CD14-positive monocyte (primary cell): ENCODE results near the gene LIPE. TPM values are rescaled to one million over a fixed set of nuclear protein-coding genes. Genes with fewer than 3 reads are reported as not detected.

Source experiments
- DNase-seq, 3 donors: peaks; one replicate each; pipeline ENCODE4 v3.0.0-alpha.2; 2011 to 2022
- H2AFZ ChIP-seq: 2 replicates; pipeline ENCODE4 v1.6.0; 2012; ENCODE audit warnings: mild to moderate bottlenecking, low read depth, low read length, inconsistent platforms; ENCODE audit not compliant: insufficient read depth, poor library complexity, severe bottlenecking
- H3K27ac ChIP-seq, 2 donors: 1 replicate in 1 of 2; 2 replicates in 1 of 2; pipeline ENCODE4 v1.5.1; 2012 to 2013; ENCODE audit warnings: low read length in 2 of 2, control low read depth in 1 of 2, inconsistent platforms in 1 of 2, low read depth in 1 of 2, mild to moderate bottlenecking in 1 of 2
- H3K27me3 ChIP-seq, 2 donors: one replicate each; pipeline versions ENCODE4 v1.6.0 to v1.6.1; 2011 to 2013; ENCODE audit warnings: low read length in 2 of 2; ENCODE audit not compliant: control insufficient read depth in 2 of 2, insufficient read depth in 2 of 2
- H3K36me3 ChIP-seq, 2 donors: replicated peaks in 1 of 2; 1 replicate in 1 of 2; 2 replicates in 1 of 2; pipeline versions ENCODE4 v1.5.1 to v1.6.1; 2012 to 2013; ENCODE audit warnings: low read length in 2 of 2, control low read depth in 1 of 2, inconsistent platforms in 1 of 2, mild to moderate bottlenecking in 1 of 2; ENCODE audit not compliant: insufficient read depth in 2 of 2, control insufficient read depth in 1 of 2
- H3K4me1 ChIP-seq, 2 donors: 1 replicate in 1 of 2; 2 replicates in 1 of 2; pipeline versions ENCODE4 v1.5.1 to v1.6.1; 2012 to 2013; ENCODE audit warnings: low read length in 2 of 2, control low read depth in 1 of 2, inconsistent platforms in 1 of 2, mild to moderate bottlenecking in 1 of 2, moderate library complexity in 1 of 2; ENCODE audit not compliant: insufficient read depth in 2 of 2, control insufficient read depth in 1 of 2
- H3K4me2 ChIP-seq: replicated peaks from 2 replicates; pipeline ENCODE3; 2012; ENCODE audit warnings: low read length, moderate library complexity, mild to moderate bottlenecking; ENCODE audit not compliant: poor library complexity, severe bottlenecking; ENCODE audit errors: extremely low read depth
- H3K4me3 ChIP-seq, 3 experiments: fragments of 200-600 bp in 1 of 3; sonication (generic) in 1 of 3; replicated peaks in 1 of 3; 1 replicate in 2 of 3; 2 replicates in 1 of 3; pipeline ENCODE4 v1.5.1; 2011 to 2013; ENCODE audit warnings: low read length in 3 of 3, mild to moderate bottlenecking in 3 of 3, control low read depth in 2 of 3, low read depth in 2 of 3, inconsistent platforms in 1 of 3, moderate library complexity in 1 of 3
- H3K79me2 ChIP-seq: 2 replicates; pipeline ENCODE4 v1.6.0; 2012; ENCODE audit warnings: mild to moderate bottlenecking, control low read depth, inconsistent platforms, low read length, moderate library complexity; ENCODE audit not compliant: insufficient read depth
- H3K9ac ChIP-seq: 2 replicates; pipeline ENCODE4 v1.6.0; 2017; ENCODE audit warnings: low read length, mild to moderate bottlenecking; ENCODE audit not compliant: insufficient read depth, poor library complexity, severe bottlenecking
- H3K9me3 ChIP-seq, 2 donors: replicated peaks in 1 of 2; 1 replicate in 1 of 2; 2 replicates in 1 of 2; pipeline versions ENCODE4 v1.5.1 to v1.6.1; 2012 to 2013; ENCODE audit warnings: low read length in 2 of 2, control low read depth in 1 of 2; ENCODE audit not compliant: control insufficient read depth in 1 of 2, insufficient read depth in 1 of 2
- H4K20me1 ChIP-seq: 2 replicates; pipeline ENCODE4 v1.6.0; 2012; ENCODE audit warnings: mild to moderate bottlenecking, low read length, control low read depth, moderate library complexity; ENCODE audit not compliant: insufficient read depth
- H3K27ac Mint-ChIP-seq, 7 donors: one replicate each; pipeline ENCODE4 v1.8.0; 2020; ENCODE audit warnings: mild to moderate bottlenecking in 7 of 7, mixed read lengths in 7 of 7, moderate library complexity in 6 of 7, inconsistent platforms in 2 of 7
- H3K27me3 Mint-ChIP-seq, 3 donors: one replicate each; pipeline ENCODE4 v1.8.0; 2021 to 2022; ENCODE audit warnings: low read depth in 3 of 3, mild to moderate bottlenecking in 3 of 3, mixed read lengths in 3 of 3, moderate library complexity in 3 of 3, inconsistent platforms in 1 of 3
- H3K36me3 Mint-ChIP-seq, 2 donors: one replicate each; pipeline ENCODE4 v1.8.0; 2020; ENCODE audit warnings: mixed read lengths in 2 of 2, inconsistent platforms in 1 of 2, mild to moderate bottlenecking in 1 of 2
- H3K4me1 Mint-ChIP-seq: one replicate; pipeline ENCODE4 v1.8.0; 2020; ENCODE audit warnings: mild to moderate bottlenecking, mixed read lengths
- H3K4me3 Mint-ChIP-seq, 2 donors: one replicate each; pipeline ENCODE4 v1.8.0; 2020; ENCODE audit warnings: mild to moderate bottlenecking in 2 of 2, mixed read lengths in 2 of 2, moderate library complexity in 1 of 2
- H3K9me3 Mint-ChIP-seq, 7 donors: one replicate each; pipeline ENCODE4 v1.8.0; 2020 to 2022; ENCODE audit warnings: mixed read lengths in 7 of 7, mild to moderate bottlenecking in 6 of 7, moderate library complexity in 6 of 7, inconsistent platforms in 2 of 7
- WGBS: methylation state at CpG from one replicate; pipeline ENCODE4 v1.1.5; 2013; ENCODE audit warnings: missing lambda C conversion rate; ENCODE audit not compliant: insufficient coverage; 5-methylcytosine and 5-hydroxymethylcytosine counted together
- intact Hi-C, 2 donors: fragments of 100-400 bp; cut with micrococcal nuclease; formaldehyde crosslinking; loops; one replicate each; pipeline versions ENCODE4 v1.15.0 to v1.15.1; 2023
- polyA plus RNA-seq, 3 donors: library from polyadenylated mRNA; depleted of rRNA in 1 of 3; unstranded in 2 of 3; stranded (reverse) in 1 of 3; fragments of 300-500 nt in 2 of 3; fragments of >200 nt in 1 of 3; fragmentation: Illumina TruSeq in 2 of 3; gene quantifications; 1 replicate in 2 of 3; 2 replicates in 1 of 3; pipeline ENCODE4 v1.2.3, GENCODE V29; 2012 to 2021
- TF ChIP-seq, protein P1 (sequence below): fragments of 200-600 bp; IDR thresholded peaks from one replicate; pipeline ENCODE4 v1.8.0; 2022; ENCODE audit warnings: antibody characterized with exemption, mild to moderate bottlenecking

LIPE gene
- polyA plus RNA-seq, 3 donors, result 0.31 TPM; not detected in 2

- H3K27ac Mint-ChIP-seq, result peak overlapping the region in 2 of 7 donors; percentile 24 to 31
- H3K4me1 Mint-ChIP-seq, result peaks cover 2% of the 10 kb centered on the region
- Histone ChIP-seq H3K27ac (no peak overlapping the region), H3K9me3 (no peaks in the 10 kb centered on the region), H3K79me2 (no peaks in the 10 kb centered on the region), H3K4me2 (no peak overlapping the region), H3K4me1 (peaks cover under 1% of the 10 kb centered on the region in 2 donors), H4K20me1 (peaks cover 11% of the 10 kb centered on the region), H2AFZ (no peak overlapping the region), H3K4me3 (no peak overlapping the region), H3K9ac (no peak overlapping the region), H3K27me3 (peaks cover 0 to 5% of the 10 kb centered on the region in 2 donors), H3K36me3 (no peaks in the 10 kb centered on the region)
- peaks cover 8 to 12% (median 8%) of the 10 kb centered on the region in 3 donors for H3K27me3 Mint-ChIP-seq
- TF ChIP-seq, protein P1, sequence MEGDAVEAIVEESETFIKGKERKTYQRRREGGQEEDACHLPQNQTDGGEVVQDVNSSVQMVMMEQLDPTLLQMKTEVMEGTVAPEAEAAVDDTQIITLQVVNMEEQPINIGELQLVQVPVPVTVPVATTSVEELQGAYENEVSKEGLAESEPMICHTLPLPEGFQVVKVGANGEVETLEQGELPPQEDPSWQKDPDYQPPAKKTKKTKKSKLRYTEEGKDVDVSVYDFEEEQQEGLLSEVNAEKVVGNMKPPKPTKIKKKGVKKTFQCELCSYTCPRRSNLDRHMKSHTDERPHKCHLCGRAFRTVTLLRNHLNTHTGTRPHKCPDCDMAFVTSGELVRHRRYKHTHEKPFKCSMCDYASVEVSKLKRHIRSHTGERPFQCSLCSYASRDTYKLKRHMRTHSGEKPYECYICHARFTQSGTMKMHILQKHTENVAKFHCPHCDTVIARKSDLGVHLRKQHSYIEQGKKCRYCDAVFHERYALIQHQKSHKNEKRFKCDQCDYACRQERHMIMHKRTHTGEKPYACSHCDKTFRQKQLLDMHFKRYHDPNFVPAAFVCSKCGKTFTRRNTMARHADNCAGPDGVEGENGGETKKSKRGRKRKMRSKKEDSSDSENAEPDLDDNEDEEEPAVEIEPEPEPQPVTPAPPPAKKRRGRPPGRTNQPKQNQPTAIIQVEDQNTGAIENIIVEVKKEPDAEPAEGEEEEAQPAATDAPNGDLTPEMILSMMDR, result no peak
- DNase-seq, result no peak
- no peak overlapping the region for H3K4me3 Mint-ChIP-seq
- 95% methylated on average over 17 of the region's 30 CpGs for WGBS
- intact Hi-C loops, result no loop called here
- H3K36me3 Mint-ChIP-seq, result peaks cover 12 to 20% of the 10 kb centered on the region in 2 donors
- H3K9me3 Mint-ChIP-seq, result no peaks in the 10 kb centered on the region
Measured at GRCh38 chr19:42407085-42407815, 19.9 kb downstream of the LIPE start.

DNA sequence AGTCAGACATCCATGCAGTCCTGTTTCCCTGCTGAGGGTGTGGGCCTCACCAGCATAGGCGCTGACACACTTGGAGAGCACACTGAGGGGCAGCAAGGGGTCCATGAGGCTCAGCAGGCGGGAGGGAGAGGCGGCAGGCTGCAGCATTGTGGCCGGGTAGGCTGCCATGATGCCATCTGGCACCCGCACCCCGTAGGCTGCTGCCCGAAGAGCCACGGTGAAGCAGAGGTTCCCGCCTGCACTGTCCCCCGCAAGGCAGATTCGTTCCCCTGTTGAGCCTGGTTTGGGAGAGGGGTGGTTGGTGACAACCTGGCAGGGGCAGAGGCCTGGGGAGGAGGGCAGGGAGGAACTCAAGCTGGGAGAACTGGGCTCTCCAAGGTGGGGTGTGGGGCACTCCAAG lies 21.1 kb downstream of the LIPE start:
- no peak overlapping the region for H3K9ac ChIP-seq
- peaks cover 9 to 11% of the 10 kb centered on the region in 2 donors for H3K4me1 ChIP-seq
- no peak overlapping the region for H3K4me3 Mint-ChIP-seq
- no peaks in the 10 kb centered on the region for H3K9me3 ChIP-seq
- H3K9me3 Mint-ChIP-seq, result peaks cover 0 to 4% (median 0%) of the 10 kb centered on the region in 7 donors
- H4K20me1 ChIP-seq, result peaks cover 15% of the 10 kb centered on the region
- peaks cover 16 to 18% (median 18%) of the 10 kb centered on the region in 3 donors for H3K27me3 Mint-ChIP-seq
- no peak overlapping the region for H2AFZ ChIP-seq
- no peaks in the 10 kb centered on the region for H3K79me2 ChIP-seq
- H3K4me1 Mint-ChIP-seq, result peaks cover 9% of the 10 kb centered on the region
- 95% methylated on average over 11 of the region's 11 CpGs for WGBS
- no peak overlapping the region for H3K4me3 ChIP-seq
- no peaks in the 10 kb centered on the region for H3K36me3 ChIP-seq
- TF ChIP-seq, protein P1, result no peak
- no peak overlapping the region for H3K27ac Mint-ChIP-seq
- no peak for DNase-seq
- intact Hi-C loops, result no loop called here
- peaks cover 13 to 20% of the 10 kb centered on the region in 2 donors for H3K36me3 Mint-ChIP-seq
- H3K27ac ChIP-seq, result no peak overlapping the region
- no peak overlapping the region for H3K4me2 ChIP-seq
- peaks cover 0 to 9% of the 10 kb centered on the region in 2 donors for H3K27me3 ChIP-seq
